WERI-Rb-1 (cell line): ENCODE results near the gene TMIGD2.
"Not testable (repeated sequence)": the region's sequence is repeated elsewhere in the genome, so short reads cannot be mapped to it uniquely, and the experiment has no call there.

Source experiments
- DNase-seq: peaks from one replicate; pipeline ENCODE4 v3.0.0-alpha.2; 2020
- H3K27ac ChIP-seq: fragments of 250-450 bp; sonication (Bioruptor Pico); 2 replicates; pipeline ENCODE4 v1.5.1; 2020; ENCODE audit warnings: mild to moderate bottlenecking, moderate library complexity
- H3K27me3 ChIP-seq: fragments of 250-450 bp; sonication (Bioruptor Pico); 2 replicates; pipeline ENCODE4 v1.5.1; 2021; ENCODE audit warnings: mild to moderate bottlenecking, low read depth, moderate library complexity; ENCODE audit not compliant: insufficient read depth, severe bottlenecking
- H3K36me3 ChIP-seq: fragments of 250-450 bp; sonication (Bioruptor Pico); 2 replicates; pipeline ENCODE4 v1.5.1; 2020; ENCODE audit warnings: mild to moderate bottlenecking, moderate library complexity
- H3K4me3 ChIP-seq: 2 replicates; pipeline ENCODE4 v1.5.1; 2011; ENCODE audit warnings: low read depth, mild to moderate bottlenecking, control low read depth, low read length
- H3K9me3 ChIP-seq: fragments of 250-450 bp; sonication (Bioruptor Pico); 2 replicates; pipeline ENCODE4 v1.5.1; 2021; ENCODE audit warnings: mild to moderate bottlenecking, moderate library complexity; ENCODE audit not compliant: severe bottlenecking
- TF ChIP-seq, protein P1 (sequence below): IDR thresholded peaks from 2 replicates; pipeline ENCODE4 v1.5.1; 2011; ENCODE audit warnings: low read depth, mild to moderate bottlenecking, control low read depth, inconsistent platforms, low read length

Gene TMIGD2

DNA sequence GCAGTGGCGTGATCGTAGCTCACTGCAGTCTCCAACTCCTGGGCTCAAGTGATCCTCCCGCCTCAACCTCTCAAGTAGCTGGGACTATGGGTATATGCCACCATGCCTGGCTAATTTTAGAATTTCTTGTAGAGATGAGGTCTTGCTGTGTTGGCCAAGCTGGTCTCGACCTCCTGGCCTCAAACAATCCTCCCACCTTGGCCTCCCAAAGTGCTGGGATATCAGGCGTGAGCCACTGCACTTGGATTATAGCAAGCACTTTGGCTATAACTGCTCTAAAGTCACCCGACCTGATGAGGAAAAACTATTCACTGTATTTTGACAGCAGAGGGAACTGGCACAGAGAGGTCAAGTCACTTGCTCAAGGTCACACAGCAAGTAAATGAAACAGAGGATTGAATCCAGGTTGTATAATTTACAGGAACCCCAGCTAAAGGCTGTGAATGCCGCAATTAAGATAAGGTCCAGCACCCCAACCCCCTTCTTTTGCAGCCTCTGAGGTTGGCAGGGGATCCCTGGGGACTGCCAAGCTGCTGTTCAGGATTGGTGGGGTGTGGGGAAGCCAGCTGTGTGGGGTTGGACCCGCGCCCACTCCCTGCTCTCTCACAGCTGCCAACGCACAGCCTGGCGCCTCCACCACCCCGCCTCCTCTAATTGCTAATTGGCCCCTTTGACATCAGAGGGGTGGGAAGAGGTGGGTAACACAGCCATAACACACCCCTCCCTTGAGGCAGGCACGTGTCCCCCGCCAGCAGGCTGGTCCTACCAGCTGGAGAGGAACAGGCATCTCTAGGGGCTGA, 6.0 kb downstream of the TMIGD2 start:
- H3K36me3 ChIP-seq, result no peaks in the 10 kb centered on the region; the same call in 1 of the 2 replicates
- TF ChIP-seq, protein P1, sequence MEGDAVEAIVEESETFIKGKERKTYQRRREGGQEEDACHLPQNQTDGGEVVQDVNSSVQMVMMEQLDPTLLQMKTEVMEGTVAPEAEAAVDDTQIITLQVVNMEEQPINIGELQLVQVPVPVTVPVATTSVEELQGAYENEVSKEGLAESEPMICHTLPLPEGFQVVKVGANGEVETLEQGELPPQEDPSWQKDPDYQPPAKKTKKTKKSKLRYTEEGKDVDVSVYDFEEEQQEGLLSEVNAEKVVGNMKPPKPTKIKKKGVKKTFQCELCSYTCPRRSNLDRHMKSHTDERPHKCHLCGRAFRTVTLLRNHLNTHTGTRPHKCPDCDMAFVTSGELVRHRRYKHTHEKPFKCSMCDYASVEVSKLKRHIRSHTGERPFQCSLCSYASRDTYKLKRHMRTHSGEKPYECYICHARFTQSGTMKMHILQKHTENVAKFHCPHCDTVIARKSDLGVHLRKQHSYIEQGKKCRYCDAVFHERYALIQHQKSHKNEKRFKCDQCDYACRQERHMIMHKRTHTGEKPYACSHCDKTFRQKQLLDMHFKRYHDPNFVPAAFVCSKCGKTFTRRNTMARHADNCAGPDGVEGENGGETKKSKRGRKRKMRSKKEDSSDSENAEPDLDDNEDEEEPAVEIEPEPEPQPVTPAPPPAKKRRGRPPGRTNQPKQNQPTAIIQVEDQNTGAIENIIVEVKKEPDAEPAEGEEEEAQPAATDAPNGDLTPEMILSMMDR, result no peak
- no peaks in the 10 kb centered on the region for H3K9me3 ChIP-seq
- H3K27ac ChIP-seq, result no peak overlapping the region
- no peak for DNase-seq
- H3K27me3 ChIP-seq, result no peaks in the 10 kb centered on the region
- no peak overlapping the region for H3K4me3 ChIP-seq

DNA sequence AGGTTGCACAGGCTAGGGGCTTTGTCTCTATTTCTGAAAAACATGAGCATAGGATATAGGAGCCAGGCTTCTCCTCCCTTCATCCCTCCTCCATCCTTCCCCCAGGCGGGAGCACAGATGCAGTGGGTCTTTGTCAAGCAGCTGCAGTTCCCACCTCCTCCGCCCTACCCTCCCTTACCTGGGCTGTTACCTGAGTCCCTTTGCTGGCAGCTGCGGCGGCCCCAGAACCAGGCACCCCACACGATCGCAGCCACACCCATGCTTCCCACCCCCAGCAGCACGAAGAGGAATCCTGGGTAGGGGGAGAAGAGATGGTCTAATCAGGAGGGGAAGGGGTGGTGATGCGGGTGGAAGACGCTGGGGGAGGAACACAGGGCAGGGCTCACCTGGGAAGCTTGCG, 7.8 kb downstream of the TMIGD2 start:
- Histone ChIP-seq H3K27ac (no peak overlapping the region), H3K4me3 (no peak overlapping the region), H3K27me3 (no peaks in the 10 kb centered on the region), H3K36me3 (no peaks in the 10 kb centered on the region; the same call in 1 of the 2 replicates), H3K9me3 (no peaks in the 10 kb centered on the region)
- no peak for DNase-seq
- TF ChIP-seq, protein P1, result no peak

DNA sequence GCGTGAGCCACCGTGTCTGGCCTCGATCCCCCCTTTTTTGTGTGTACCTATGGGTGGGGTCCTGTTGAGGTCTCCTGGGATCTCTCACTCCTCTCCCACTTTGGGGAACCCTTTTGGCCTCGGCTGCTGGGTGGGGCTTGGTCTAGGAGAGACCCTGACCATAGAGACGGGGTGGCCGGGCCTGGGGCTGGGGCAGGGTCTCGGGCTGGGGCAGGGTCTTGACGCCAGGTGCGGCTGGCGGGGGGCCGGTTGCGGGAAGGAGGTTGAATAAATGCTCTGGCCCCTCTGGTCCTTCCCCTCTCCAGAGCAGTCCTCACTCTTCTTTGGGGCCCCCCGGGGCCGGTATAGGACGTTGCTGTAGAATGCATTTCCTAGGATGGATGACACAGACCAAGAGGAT, 9.7 kb downstream of the TMIGD2 start:
- no peaks in the 10 kb centered on the region for H3K27me3 ChIP-seq
- H3K4me3 ChIP-seq, result no peak overlapping the region
- H3K27ac ChIP-seq, result no peak overlapping the region
- no peak for DNase-seq
- no peaks in the 10 kb centered on the region for H3K9me3 ChIP-seq
- peaks cover 7% of the 10 kb centered on the region for H3K36me3 ChIP-seq
- TF ChIP-seq, protein P1, result no peak

DNA sequence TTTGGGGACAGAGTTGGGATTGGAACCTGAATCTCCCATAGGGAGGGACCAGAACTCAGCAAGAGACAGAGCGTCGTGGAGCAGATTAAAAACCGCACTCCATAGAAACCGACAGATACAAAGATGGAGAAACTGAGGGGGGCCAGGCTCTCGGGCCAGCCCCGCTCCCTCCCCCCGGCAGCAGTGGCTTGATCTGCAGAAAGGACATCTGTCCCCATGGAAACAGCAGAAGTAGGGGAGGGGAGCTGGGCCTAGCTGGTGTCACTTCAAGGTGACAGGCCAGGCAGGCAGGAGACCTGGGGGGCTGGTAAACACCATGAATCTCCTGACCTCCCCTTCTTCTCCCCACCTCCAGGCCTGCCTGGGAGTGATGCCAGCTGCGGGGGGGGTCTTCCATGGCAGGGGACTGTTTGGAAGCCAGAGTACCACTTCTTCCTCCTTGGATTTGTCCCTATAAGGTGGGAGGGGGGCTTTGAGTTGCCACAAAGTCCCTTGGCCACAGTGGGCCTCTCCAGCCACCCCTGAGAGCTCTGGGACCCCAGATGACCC, 10.9 kb downstream of the TMIGD2 start:
- H3K4me3 ChIP-seq, result no peak overlapping the region
- H3K9me3 ChIP-seq, result no peaks in the 10 kb centered on the region
- no peaks in the 10 kb centered on the region for H3K27me3 ChIP-seq
- no peak for DNase-seq
- H3K27ac ChIP-seq, result no peak overlapping the region
- peaks cover 7% of the 10 kb centered on the region for H3K36me3 ChIP-seq
- TF ChIP-seq, protein P1, result no peak

DNA sequence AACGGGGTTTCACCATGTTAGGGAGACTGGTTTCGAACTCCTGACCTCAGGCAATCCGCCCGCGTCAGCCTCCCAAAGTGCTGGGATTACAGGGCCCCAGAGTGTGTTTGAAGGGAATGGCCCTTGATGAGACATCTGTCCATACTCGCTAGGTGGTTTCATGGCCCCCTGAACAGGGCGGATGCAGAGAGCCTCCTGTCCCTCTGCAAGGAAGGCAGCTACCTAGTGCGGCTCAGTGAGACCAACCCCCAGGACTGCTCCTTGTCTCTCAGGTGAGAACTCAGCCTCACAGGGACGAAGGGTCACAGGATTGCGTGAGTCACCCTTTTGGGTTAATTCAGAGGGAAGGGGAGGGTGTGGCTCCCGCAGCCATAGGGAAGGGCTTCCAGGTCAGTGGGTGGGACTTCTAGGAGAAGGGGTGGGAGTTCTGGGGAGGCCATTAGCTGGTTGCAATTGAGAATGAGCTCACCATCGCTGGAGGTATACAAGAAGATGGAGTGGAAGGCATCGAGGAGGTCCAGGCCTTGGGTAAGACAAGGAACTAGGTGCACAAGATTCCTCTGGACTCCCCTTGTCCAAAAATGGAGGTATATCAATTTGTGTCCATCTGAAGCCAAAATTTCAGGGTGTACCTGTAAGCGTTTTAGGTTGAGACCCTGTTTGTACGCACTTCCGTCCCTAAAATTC, 14.0 kb downstream of the TMIGD2 start:
- Histone ChIP-seq H3K4me3 (no peak overlapping the region), H3K36me3 (peaks cover 8% of the 10 kb centered on the region), H3K27ac (no peak overlapping the region), H3K27me3 (no peaks in the 10 kb centered on the region), H3K9me3 (no peaks in the 10 kb centered on the region)
- TF ChIP-seq, protein P1, result no peak
- DNase-seq, result no peak

DNA sequence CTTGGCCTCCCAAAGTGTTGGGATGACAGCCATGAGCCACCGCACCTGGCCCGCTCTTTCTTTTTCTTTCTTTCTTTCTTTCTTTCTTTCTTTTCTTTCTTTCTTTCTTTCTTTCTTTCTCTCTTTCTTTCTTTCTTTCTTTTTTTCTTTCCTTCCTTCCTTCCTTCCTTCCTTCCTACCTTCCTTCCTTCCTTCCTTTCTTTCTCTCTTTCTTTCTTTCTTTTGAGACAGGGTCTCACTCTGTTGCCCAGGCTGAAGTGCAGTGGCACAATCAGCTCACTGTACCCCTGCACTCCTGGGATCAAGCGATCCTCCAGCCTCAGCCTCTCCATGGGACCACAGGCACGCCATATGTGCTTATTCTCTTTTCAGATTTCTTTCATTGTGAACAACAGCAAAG, 16.0 kb downstream of the TMIGD2 start:
- H3K36me3 ChIP-seq, result peaks cover 13% of the 10 kb centered on the region
- not testable (repeated sequence) for H3K27ac ChIP-seq, H3K9me3 ChIP-seq, H3K27me3 ChIP-seq, H3K4me3 ChIP-seq, DNase-seq
